CD4-positive, alpha-beta T cell (primary cell): Measurements from ENCODE around the gene EVA1A. TPM values are rescaled to one million over a fixed set of nuclear protein-coding genes. Genes with fewer than 3 reads are reported as not detected.

ENCODE experiments used
- ATAC-seq: fragments of 200-7000 bp; cut with Tn5 transposase; one replicate; pipeline ENCODE4 v1.10.0; 2022; ENCODE audit warnings: mild to moderate bottlenecking; ENCODE audit not compliant: poor library complexity
- CTCF ChIA-PET: fragments of 350-600 bp; sonication (Branson Sonifier 250); formaldehyde crosslinking; loops from one replicate; lab custom pipeline; 2021; ENCODE audit warnings: antibody characterized with exemption, inconsistent platforms; lab: Charles Lee
- POLR2A ChIA-PET: fragments of 350-600 bp; sonication (Branson Sonifier 250); formaldehyde crosslinking; loops from one replicate; lab custom pipeline; 2021; ENCODE audit warnings: antibody characterized with exemption, inconsistent platforms; lab: Charles Lee
- DNase-seq, 14 experiments: peaks; one replicate each; pipeline ENCODE4 v3.0.0-alpha.2; 2013 to 2020; ENCODE audit warnings: mixed read lengths in 2 of 14
- H3K27ac ChIP-seq, 2 donors: one replicate each; pipeline versions ENCODE4 v1.5.1 to v1.7.0; 2013; ENCODE audit warnings: low read length in 2 of 2, low read depth in 1 of 2, mild to moderate bottlenecking in 1 of 2
- H3K27me3 ChIP-seq, 2 experiments: 1 replicate in 1 of 2; 2 replicates in 1 of 2; pipeline versions ENCODE4 v1.6.1 to v1.7.0; 2013; ENCODE audit warnings: low read length in 2 of 2, control low read depth in 1 of 2, mild to moderate bottlenecking in 1 of 2, moderate library complexity in 1 of 2; ENCODE audit not compliant: insufficient read depth in 2 of 2, control insufficient read depth in 1 of 2
- H3K36me3 ChIP-seq: one replicate; pipeline ENCODE4 v1.6.1; 2013; ENCODE audit warnings: low read length, control low read depth; ENCODE audit not compliant: insufficient read depth
- H3K4me1 ChIP-seq: one replicate; pipeline ENCODE4 v1.6.1; 2013; ENCODE audit warnings: low read length, control low read depth; ENCODE audit not compliant: insufficient read depth
- H3K4me3 ChIP-seq: one replicate; pipeline ENCODE4 v1.5.1; 2013; ENCODE audit warnings: mild to moderate bottlenecking, low read length, moderate library complexity
- H3K9me3 ChIP-seq, 2 experiments: 1 replicate in 1 of 2; 2 replicates in 1 of 2; pipeline versions ENCODE4 v1.6.1 to v1.7.0; 2013; ENCODE audit warnings: low read length in 2 of 2, mild to moderate bottlenecking in 2 of 2, control low read depth in 1 of 2, moderate library complexity in 1 of 2; ENCODE audit not compliant: control insufficient read depth in 1 of 2, insufficient read depth in 1 of 2
- H3K27ac Mint-ChIP-seq: one replicate; pipeline ENCODE4 v1.8.0; 2020; ENCODE audit warnings: mixed read lengths
- H3K27me3 Mint-ChIP-seq: one replicate; pipeline ENCODE4 v1.8.0; 2021; ENCODE audit warnings: mixed read lengths
- H3K36me3 Mint-ChIP-seq: one replicate; pipeline ENCODE4 v1.8.0; 2021; ENCODE audit warnings: low read depth, mixed read lengths
- H3K4me1 Mint-ChIP-seq: one replicate; pipeline ENCODE4 v1.8.0; 2021; ENCODE audit warnings: low read depth, mixed read lengths
- H3K4me3 Mint-ChIP-seq: one replicate; pipeline ENCODE4 v1.8.0; 2020; ENCODE audit warnings: mild to moderate bottlenecking, mixed read lengths
- H3K9me3 Mint-ChIP-seq: one replicate; pipeline ENCODE4 v1.8.0; 2020; ENCODE audit warnings: mixed read lengths
- CTCF ChIP-seq: fragments of 200-600 bp; IDR thresholded peaks from one replicate; pipeline ENCODE4 v1.8.0; 2022; ENCODE audit warnings: antibody characterized with exemption, mild to moderate bottlenecking
- intact Hi-C, 2 experiments: fragments of 100-400 bp; cut with DNase I in 1 of 2; cut with micrococcal nuclease in 1 of 2; formaldehyde crosslinking; loops; one replicate each; pipeline versions ENCODE4 v1.15.1 to v1.9.0; 2023 to 2025; cut with DNase I, micrococcal nuclease
- total RNA-seq, 174 experiments: library from RNA in 2 of 174; stranded (reverse) in 2 of 174; gene quantifications; one replicate each; pipeline ENCODE4 v1.2.3 and lab custom pipeline; 2021 to 2026

Gene EVA1A
- total RNA-seq, 2 experiments from 2014 or later: not detected

- Mint-ChIP-seq H3K9me3 (no peaks in the 10 kb centered on the region), H3K36me3 (no peaks in the 10 kb centered on the region), H3K4me3 (no peak overlapping the region), H3K4me1 (no peaks in the 10 kb centered on the region), H3K27me3 (peaks cover 20% of the 10 kb centered on the region), H3K27ac (no peak overlapping the region)
- H3K27me3 ChIP-seq: peaks cover 11 to 13% of the 10 kb centered on the region in 2 experiments
- ATAC-seq (no peak), DNase-seq (no peak)
- H3K4me1 ChIP-seq: no peaks in the 10 kb centered on the region
- no peaks in the 10 kb centered on the region for H3K36me3 ChIP-seq
- peaks cover 0 to 6% of the 10 kb centered on the region in 2 experiments for H3K9me3 ChIP-seq
- H3K4me3 ChIP-seq: no peak overlapping the region
- H3K27ac ChIP-seq: no peak overlapping the region
- intact Hi-C loops: no loop called here
- CTCF ChIA-PET: no interaction called here
- POLR2A ChIA-PET: no interaction called here
- TF ChIP-seq CTCF: no peak
Observed at GRCh38 chr2:75525434-75526310, 35.1 kb downstream of the EVA1A start.

GRCh38 chr2:75524276-75524911 is 36.3 kb downstream of the EVA1A start:
- no peak for ATAC-seq
- Histone ChIP-seq H3K36me3 (no peaks in the 10 kb centered on the region), H3K4me3 (no peak overlapping the region), H3K4me1 (no peaks in the 10 kb centered on the region), H3K27ac (no peak overlapping the region), H3K27me3 (peaks cover 11 to 13% of the 10 kb centered on the region in 2 experiments), H3K9me3 (peaks cover 0 to 6% of the 10 kb centered on the region in 2 experiments)
- Mint-ChIP-seq H3K4me3 (no peak overlapping the region), H3K36me3 (no peaks in the 10 kb centered on the region), H3K9me3 (no peaks in the 10 kb centered on the region), H3K27ac (no peak overlapping the region), H3K4me1 (no peaks in the 10 kb centered on the region), H3K27me3 (peaks cover 16% of the 10 kb centered on the region)
- no peak for TF ChIP-seq CTCF
- no peak for DNase-seq
- intact Hi-C loops: no loop called here
- CTCF ChIA-PET: no interaction called here
- POLR2A ChIA-PET: no interaction called here

- ChIA-PET POLR2A (no interaction called here), CTCF (no interaction called here)
- H3K27ac Mint-ChIP-seq: no peak overlapping the region
- no peaks in the 10 kb centered on the region for H3K4me1 Mint-ChIP-seq
- no peak for TF ChIP-seq CTCF
- peaks cover 12% of the 10 kb centered on the region for H3K27me3 Mint-ChIP-seq
- ATAC-seq: no peak
- Histone ChIP-seq H3K4me3 (no peak overlapping the region), H3K9me3 (peaks cover 0 to 6% of the 10 kb centered on the region in 2 experiments), H3K36me3 (no peaks in the 10 kb centered on the region), H3K27me3 (peaks cover 11 to 13% of the 10 kb centered on the region in 2 experiments), H3K27ac (no peak overlapping the region), H3K4me1 (no peaks in the 10 kb centered on the region)
- H3K9me3 Mint-ChIP-seq: no peaks in the 10 kb centered on the region
- no peaks in the 10 kb centered on the region for H3K36me3 Mint-ChIP-seq
- H3K4me3 Mint-ChIP-seq: no peak overlapping the region
- intact Hi-C loops: no loop called here
- no peak for DNase-seq
Observed at GRCh38 chr2:75523313-75524275, 37.1 kb downstream of the EVA1A start.
